Stimulated activated CD8-positive, alpha-beta memory T cell treated with anti-CD3 and anti-CD28 coated beads, Interleukin-15, amount 100 ng/mL, for 24 hours (primary cell): ENCODE results near the gene KRTAP12-2.
"Not testable (repeated sequence)": the region's sequence is repeated elsewhere in the genome, so short reads cannot be mapped to it uniquely, and the experiment has no call there.

ENCODE experiments used
- DNase-seq: peaks from one replicate; pipeline ENCODE4 v3.0.0-alpha.2; 2020; ENCODE audit warnings: low read depth

The KRTAP12-2 gene

GRCh38 chr21:44702111-44702972 is 35.6 kb upstream of the KRTAP12-2 start:
- no peak for DNase-seq

GRCh38 chr21:44701541-44701940 is 34.8 kb upstream of the KRTAP12-2 start:
- no peak for DNase-seq

- no peak for DNase-seq
Measured at GRCh38 chr21:44701023-44701400, 34.3 kb upstream of the KRTAP12-2 start.

- DNase-seq: no peak
Measured at GRCh38 chr21:44700101-44701022, 33.6 kb upstream of the KRTAP12-2 start.

GRCh38 chr21:44699502-44700001 is 32.8 kb upstream of the KRTAP12-2 start:
- no peak for DNase-seq

- no peak for DNase-seq
Measured at GRCh38 chr21:44697811-44698734, 31.3 kb upstream of the KRTAP12-2 start.

- DNase-seq: not testable (repeated sequence)
Measured at GRCh38 chr21:44697172-44697810, 30.6 kb upstream of the KRTAP12-2 start, which contains the start of gene KRTAP10-12. KRTAP10-12 (plus strand) TSS chr21:44697172; CDS start chr21:44697202, 30 bp downstream.

GRCh38 chr21:44696572-44696971 is 29.8 kb upstream of the KRTAP12-2 start:
- no peak for DNase-seq

- DNase-seq: no peak
Measured at GRCh38 chr21:44695641-44696040, 28.9 kb upstream of the KRTAP12-2 start.

- no peak for DNase-seq
Measured at GRCh38 chr21:44695184-44695583, 28.5 kb upstream of the KRTAP12-2 start.

GRCh38 chr21:44694776-44695175 is 28.0 kb upstream of the KRTAP12-2 start:
- no peak for DNase-seq

- DNase-seq: no peak
Measured at GRCh38 chr21:44692798-44693512, 26.2 kb upstream of the KRTAP12-2 start.

- DNase-seq: no peak
Measured at GRCh38 chr21:44691686-44692085, 25.0 kb upstream of the KRTAP12-2 start.

- not testable (repeated sequence) for DNase-seq
Measured at GRCh38 chr21:44689740-44690139, 23.0 kb upstream of the KRTAP12-2 start.

GRCh38 chr21:44687671-44688070 is 20.9 kb upstream of the KRTAP12-2 start:
- DNase-seq: no peak

GRCh38 chr21:44686843-44687561 is 20.3 kb upstream of the KRTAP12-2 start:
- no peak for DNase-seq

- no peak for DNase-seq
Measured at GRCh38 chr21:44686000-44686781, 19.5 kb upstream of the KRTAP12-2 start.

GRCh38 chr21:44685050-44685449 is 18.3 kb upstream of the KRTAP12-2 start:
- DNase-seq: not testable (repeated sequence)

GRCh38 chr21:44684483-44684882 is 17.8 kb upstream of the KRTAP12-2 start:
- no peak for DNase-seq
